HG03095 (cell line): ENCODE results near the gene MTMR10.

Source experiments
- ATAC-seq: cut with Tn5 transposase; IDR thresholded peaks from one replicate; pipeline ENCODE4 v1.9.1; 2021; ENCODE audit warnings: moderate library complexity; ENCODE audit not compliant: unreplicated experiment

MTMR10 gene

DNA sequence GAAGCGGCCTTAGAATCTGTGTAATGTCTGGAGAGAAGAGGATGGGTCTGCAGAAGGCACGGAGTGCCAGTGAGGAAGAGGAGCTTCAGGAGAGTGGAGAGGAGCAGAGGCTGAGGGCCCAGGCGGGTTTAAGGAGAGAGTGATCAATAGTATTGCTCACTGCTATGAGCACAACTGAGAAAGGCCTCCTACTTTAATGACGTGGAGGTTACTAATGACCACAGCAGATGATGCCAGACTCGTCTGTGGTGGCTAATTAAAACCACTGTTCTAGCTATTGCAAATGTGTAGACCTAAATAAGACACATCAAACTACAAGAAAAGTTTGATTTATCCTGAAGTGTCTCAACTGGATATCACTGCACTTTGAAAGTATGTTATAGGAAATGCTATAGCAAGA is 33.2 kb downstream of the MTMR10 start:
- no peak for ATAC-seq

DNA sequence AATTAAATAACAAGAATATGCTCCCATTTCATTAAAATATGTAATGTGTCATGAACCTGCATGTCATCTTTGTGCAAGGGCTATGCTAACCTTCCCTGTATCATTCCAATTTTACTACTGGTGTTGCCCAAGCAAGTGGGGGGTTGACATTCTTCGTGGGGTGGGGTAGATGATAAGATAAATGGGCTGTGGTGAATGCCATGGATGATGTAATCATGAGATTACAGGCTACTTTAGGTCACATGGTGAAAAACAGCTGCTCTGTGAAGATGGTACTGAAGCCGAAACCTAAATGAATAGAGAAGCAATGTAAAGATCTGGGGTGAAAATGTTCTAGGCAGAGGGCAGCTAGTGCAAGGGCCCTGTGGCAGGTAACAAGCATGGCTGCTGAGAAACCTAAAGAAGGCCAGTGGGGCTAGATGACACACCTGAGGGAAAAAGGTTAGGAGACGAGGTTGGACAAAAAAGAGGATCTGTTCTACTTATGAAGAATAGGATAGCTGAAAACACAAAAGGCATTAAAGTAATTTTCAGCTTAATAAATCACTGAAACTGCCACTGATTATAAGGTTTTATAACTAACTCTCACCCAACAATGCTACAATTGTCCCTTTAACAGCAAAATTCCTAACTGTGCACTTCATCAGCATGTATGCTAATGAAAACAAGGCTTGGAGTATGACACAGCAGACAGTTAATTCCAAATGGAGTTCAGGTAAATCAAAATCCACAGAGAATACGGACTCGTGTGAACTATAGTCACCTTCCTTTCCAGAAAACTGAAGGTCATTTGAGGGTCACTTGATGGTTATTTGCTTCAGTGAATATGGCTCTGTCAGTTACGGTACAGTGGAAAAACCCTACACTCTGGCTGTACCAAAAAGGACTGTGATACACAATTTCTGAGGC is 35.0 kb downstream of the MTMR10 start:
- ATAC-seq, result no peak

DNA sequence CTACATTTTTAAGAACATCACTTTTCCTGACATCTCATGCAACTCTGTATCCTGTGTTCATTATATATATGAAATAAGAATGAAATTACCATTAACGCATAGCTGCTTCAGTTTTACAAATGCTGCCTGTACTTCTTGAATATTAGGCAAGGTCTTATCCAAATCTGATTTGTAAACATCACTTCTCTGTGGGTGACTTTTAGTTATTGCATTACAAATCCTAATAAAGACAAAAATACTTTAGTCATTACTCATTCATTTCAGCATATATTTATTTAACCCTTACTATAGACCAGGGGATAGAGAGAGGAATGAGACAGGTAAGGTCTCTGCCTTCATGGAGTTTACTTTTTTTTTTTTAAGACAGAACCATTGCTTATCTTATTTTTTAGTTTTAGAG is 36.8 kb downstream of the MTMR10 start:
- no peak for ATAC-seq

DNA sequence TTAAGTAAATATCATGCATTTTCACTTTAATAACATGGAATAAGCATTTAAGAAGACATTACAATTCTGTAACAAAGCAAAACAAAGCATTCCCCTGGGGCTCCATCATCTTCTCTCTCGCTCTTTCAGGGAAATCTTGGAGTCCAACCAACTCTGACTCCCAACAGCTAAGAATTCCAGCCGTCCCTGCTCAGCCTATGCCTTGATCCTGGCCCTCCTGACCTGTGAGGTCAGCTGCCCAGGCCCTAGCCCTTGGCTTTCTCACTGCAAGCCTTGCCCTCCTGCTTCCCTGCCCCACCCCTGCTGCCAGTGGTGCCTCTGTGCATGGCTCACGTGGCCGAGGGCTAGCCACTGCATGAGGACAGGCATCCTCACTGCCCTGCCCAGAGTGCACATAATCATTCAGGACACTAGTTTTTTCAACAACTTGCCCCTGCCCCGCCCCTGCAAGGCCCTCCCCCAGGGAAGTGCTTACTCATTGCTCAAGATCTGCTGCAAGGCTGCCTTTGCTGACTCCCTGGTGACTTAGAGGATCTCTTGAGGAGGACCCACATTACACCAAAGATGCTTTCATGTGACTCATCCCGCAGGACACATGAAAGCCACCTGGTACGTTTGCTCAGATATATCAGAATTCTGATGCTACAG is 37.6 kb downstream of the MTMR10 start:
- no peak for ATAC-seq

DNA sequence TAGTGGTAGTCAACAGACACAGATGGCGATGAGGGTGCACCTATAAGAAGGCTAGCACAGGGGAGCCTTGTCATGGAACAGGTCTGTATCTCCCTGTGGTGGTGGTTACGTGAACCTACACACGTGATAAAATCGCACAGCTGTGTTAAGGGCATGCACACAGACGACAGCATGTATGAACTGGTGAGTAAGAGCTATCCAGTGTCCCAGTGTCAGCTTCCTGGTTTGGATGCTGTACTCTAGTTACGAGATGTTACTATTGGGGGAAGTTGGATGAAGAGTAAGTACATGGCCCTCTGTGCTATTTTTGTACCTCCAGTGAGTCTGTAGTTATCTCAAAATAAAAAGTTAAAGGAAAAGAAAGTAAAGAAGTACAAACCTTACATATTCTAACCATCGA is 38.2 kb downstream of the MTMR10 start:
- no peak for ATAC-seq

DNA sequence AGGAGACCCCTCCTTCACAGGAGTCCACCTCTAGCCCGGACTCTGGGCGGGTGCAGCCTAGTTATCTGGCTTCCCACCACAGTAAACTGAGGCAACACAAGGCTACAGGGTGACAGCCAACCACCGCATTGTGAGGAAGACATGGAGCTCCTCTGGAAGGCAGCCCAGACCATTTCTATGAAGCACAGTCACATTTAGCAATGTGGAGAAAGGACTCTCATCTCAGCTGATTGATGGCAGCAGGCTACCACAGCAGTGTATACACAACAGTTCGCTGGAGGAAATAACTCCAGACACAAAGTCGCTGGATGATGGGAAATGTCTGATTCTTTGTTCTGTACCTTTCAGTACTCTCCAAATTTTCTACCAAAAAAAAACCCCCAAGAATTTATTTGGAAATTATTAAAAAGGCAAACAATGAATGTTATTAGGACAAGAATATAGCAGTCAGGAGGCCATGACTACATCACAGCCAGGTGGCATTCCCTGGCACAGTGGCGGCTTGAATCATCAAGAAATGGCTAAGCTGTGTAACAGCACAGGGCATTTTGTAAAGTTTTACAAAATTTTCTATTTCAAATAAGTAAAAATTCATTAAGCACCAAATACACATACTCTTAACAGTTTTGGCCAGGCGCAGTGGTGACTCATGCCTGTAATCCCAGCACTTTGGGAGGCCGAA is 47.6 kb downstream of the MTMR10 start:
- ATAC-seq, result no peak

DNA sequence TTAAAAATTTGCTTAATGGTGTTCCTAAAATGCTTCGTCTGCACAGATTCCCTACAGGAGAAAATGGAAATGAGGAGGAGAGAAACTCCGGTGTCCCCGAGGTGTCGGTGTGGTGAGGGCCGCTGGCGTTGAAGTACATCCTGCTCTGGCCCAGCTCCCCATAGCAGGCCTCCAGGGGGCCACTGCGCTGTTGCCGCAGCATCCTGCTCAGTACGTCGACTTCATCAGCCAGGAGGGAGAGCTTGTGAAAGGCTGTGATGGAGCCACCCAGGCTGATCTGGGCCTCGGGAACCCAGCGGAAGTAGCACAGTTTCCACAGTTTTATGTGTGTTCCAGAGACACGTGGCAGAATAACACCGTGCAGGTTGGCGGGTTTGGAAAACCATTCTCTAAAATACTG is 49.9 kb downstream of the MTMR10 start:
- ATAC-seq, result no peak

DNA sequence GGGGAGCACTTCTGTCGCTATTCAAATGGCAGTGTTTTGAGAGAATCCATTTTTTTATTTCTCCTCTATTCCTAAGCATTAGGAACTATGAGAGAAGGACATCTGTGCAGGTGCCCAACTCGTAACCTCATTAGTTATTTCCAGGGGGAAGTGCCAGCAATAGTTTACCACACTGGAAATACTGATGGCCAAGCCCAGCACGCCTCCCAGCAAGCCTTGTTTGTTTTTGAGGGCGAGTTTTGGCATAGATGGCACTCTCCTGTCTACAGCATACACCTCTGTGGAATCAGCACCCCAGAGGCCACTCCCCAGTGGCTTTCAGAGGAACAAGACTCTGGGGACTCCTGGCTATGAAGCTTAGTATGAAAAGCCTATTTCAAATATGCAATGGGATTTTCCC is 51.1 kb downstream of the MTMR10 start:
- no peak for ATAC-seq

DNA sequence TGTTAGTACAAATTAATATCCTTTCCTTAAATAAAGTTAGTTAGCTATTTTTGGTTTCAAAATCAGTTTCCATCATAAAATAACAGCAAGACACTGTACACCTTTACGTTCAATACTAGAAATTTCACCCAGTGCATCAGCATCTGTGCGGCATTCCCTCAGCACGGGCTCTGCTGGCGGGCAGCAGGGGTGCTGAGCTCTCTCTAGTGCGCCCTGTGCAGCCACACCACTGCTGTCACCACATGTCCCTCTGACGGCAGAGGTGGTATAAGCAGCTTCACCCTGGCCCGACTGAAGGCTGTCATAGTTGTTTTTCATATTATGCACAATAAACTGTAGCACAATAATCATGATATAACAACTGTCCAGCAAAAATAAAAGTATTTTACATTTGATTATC is 52.3 kb downstream of the MTMR10 start:
- ATAC-seq, result no peak

DNA sequence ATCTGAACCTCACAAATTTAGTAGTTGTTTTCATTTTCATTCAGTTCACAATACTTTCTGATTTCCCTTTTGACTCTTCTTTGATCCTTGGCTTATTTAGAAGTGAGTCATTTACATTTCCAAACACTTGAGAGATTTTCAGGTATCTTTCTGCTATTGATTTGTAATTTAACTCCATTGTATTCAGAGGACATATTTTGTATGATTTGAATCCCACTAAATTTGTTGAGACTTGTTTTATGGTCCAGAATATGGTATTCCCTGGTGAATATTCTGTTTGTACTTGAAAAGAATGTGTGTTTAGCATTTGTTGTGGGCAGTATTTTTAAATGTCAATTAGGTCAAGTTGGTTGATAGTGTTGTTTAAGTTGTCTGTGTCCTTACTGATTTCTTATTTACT is 58.1 kb downstream of the MTMR10 start:
- ATAC-seq, result no peak

DNA sequence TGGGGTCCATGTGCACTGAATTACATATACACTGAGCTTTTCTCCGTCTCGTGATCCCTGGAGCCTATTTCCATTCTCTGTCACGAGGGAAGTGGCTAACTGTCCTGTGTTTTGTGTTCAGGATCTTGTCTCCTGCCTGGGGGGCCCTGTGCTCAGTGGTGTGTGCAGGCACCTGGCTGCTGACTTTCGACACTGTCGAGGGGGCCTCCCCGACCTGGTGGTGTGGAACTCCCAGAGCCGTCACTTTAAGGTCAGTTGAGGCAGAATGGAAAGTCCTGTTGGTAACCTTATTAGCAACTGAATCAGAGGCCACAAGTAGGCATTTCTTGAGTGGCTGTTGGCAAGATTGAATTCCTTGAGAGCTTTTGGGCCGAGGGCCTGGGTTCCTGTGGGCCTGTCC is 61.0 kb downstream of the MTMR10 start:
- no peak for ATAC-seq

DNA sequence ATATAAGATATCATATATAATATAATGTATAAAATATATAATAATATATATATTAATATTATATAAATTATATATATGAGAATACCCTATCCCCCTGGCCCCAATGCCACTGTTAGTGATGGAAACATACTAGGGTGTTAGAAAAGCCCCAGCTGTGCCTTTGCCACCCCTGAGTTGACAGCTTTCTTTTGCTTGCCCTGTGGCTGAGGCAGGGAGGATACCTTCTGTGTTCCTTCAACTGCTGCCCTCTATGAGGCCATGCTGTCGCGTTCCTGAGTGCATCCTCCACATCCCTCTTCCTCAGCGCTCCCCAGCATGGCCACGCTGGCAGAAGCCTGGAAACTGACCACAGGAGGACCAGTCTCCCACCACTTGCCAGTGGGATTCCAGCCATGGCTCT is 61.4 kb downstream of the MTMR10 start:
- no peak for ATAC-seq

DNA sequence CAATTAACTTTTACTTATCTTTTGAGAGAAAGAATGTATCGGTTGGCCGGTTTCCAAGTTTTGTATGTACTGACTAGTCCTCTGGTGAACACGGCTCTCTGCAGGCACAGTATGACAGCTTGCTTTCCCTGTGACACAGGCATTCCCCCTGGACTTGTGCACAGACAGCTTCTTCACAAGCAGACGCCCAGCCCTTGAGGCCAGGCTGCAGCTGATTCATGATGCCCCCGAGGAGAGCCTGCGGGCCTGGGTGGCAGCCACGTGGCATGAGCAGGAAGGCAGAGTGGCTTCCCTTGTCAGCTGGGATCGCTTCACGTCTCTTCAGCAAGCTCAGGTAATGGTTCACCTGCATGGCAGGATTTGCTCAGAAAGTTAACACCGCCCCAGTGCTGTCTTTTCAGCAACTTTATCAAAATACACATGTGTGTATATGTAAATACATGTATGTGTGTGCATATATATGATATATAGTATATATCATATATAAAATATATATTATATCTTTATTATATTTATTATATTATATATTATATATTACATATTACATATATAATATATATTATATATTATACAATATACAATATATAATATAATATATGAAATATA is 62.3 kb downstream of the MTMR10 start:
- ATAC-seq, result no peak

DNA sequence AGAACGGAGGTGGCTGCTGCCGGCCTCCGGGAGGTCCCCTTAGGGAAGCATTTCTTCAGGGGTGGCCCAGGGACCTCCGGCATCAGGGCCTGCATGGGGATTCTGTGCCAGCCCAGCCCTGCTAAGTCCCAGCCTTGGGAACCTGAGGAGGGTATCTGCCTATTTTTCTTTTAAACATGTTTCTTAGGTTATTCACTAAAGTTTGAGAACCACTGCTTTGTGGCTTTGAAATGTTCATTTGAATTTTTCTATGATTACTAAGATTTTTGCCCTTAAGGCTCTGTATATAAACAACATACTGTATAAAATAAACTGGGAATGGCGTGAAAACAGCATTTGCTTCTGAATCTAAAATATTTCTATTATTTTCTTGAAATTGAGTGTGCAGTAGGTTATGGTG is 63.4 kb downstream of the MTMR10 start:
- ATAC-seq, result no peak

DNA sequence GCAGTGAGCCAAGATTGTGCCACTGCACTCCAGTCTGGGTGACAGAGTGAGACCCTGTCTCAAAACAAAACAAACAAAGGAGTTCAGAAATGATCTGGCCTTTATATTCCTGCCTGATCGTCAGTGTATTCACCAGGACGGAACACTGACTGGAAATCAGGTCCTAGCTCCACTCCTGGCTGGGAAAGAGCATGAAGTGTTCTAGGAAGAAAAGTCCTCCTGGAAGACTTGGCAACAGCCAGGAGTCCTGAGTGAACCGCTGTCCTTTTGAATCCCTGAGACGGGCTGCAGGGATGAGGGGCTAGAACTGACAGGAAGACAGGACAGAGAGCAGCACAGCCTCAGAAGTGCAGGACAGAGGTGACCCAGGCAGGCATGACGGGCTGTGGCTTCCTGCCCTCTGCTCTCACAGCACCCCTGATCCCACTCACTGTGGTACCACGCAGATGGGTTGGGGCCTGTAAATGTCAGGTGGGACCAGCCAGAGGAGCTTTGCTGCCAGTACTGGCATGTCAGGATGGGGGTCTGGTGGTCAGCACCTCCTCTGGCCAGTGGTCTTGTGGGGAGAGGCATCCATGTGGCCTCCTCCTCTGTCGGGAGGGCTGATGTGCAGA is 64.2 kb downstream of the MTMR10 start:
- no peak for ATAC-seq

DNA sequence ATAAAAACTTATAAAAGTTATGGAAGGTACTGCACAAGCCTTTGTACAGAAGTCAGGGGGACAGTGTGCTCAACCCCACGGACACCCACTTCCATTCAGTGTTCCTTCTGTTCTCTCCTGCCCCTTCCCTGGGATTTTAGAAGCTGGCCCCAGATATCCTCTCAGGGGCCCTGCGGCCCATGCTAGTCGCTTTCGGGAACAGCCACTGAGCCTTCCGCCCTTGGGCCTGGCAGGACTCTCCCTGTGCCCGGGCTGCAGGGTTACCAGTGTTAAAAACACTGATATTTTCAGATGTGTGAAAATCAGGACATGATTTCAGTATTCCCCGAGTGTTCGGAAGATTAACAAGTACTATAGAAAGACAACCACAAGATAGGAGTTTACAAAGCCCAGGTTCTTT is 65.3 kb downstream of the MTMR10 start:
- ATAC-seq, result no peak

DNA sequence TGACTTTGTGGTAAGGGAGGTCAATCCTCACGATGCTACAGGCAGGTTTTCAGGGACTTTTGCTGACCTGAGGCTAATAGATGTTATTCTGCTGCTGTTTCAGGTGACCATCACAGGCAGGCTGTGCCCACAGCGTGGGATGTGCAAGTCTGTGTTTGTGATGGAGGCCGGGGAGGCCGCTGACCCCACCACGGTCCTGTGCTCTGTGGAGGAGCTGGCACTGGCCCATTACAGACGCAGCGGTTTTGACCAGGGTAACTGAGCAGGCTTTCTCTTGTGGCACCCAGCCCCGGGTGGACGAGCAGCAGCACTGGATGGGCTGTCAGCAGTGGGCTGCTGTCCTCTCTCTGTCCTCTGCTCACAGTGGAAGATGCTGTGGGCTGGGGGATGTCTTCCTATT is 65.7 kb downstream of the MTMR10 start:
- ATAC-seq, result no peak

DNA sequence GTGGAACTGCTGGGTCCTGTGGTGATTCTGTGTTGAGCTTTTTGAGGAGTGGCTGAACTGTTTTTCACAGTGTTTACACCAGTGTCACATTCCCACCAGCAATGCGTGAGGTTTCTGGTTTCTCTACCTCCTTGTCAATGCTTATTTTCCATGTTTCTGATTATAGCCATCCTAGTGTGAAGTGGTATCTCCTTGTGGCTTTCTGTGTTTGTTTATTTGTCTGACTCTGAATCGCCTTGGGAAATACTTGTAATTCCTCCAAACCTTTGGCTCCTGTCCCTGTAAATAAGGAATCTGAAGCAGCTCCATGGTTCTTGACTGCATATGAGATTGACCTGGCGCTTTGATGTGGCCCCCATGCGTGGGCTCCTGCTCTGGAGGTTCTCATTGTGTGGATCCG is 67.1 kb downstream of the MTMR10 start:
- no peak for ATAC-seq

DNA sequence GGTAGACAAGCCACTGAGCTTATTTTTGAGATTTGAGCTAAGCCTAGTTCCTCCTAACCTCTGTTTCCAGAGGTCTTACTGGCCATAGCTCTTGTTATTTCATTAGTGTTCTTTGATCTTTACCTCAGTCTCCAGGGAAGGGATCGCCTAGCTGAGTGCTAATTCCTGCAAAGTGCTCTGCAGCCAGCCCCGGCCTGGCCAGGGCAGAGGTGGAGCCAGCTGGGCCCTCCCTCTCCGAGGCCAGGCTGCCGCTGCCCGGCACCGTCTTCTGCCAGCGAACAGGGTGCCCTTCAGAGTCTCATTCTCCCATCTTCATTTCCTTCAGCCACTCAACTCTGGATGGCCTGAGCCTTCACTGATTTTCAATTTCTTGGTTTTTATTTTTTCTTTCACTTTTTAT is 68.0 kb downstream of the MTMR10 start:
- ATAC-seq, result no peak

DNA sequence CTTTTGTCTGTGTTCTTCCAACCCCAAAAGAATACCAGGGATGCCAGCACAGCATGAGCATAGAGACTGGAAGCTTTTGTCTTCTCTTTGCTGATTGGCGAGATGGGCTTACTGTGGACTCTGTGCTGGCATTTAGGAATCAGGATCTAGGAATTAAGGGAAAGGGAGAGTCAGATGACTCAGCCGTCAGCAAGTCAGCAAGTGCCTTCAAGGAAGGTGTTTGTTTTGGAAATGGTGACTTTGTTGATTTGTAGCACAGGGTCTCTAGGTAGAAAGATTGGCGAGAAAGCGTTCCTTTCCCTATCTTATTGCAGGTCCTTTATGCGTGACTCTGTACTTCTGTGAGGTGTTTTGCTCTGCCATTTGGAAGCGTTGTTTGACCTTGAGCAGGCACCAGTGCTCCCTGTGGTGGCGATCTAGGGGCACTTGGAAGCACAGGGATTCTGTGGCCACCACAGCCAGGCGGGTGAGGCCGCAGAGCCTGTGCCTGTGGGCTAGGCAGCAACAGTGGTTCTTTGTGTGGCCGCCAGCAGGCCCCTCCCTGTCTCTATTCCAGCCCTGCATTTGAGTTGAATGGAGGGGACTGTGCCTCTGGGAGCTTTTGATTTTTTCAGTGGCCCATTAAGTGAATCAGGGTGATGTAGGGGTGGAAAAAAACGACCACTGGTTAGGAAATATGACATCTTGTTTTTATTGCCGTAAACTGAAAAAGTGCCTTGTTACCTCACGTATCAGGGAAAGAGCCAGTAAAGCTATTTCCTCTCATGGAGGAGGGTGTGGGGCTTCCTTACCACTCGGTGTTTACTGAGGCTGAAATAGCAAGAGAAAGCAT is 68.7 kb downstream of the MTMR10 start:
- no peak for ATAC-seq
